Loucy (cell line): ENCODE data around the gene RAPGEF1.

Source experiments
- H2AFZ ChIP-seq: fragments of 200-600 bp; sonication (generic); 2 replicates; pipeline ENCODE4 v1.6.0; 2016; ENCODE audit warnings: antibody characterized with exemption, mild to moderate bottlenecking, low read length, moderate library complexity
- H3F3A ChIP-seq: fragments of 200-600 bp; 2 replicates; pipeline ENCODE4 v1.6.0; 2016; ENCODE audit warnings: antibody characterized with exemption, low read depth, mild to moderate bottlenecking
- H3K27me3 ChIP-seq: fragments of 200-600 bp; sonication (generic); 2 replicates; pipeline ENCODE4 v1.6.1; 2014; ENCODE audit warnings: low read length, mild to moderate bottlenecking; ENCODE audit not compliant: insufficient read depth, poor library complexity, severe bottlenecking
- H3K36me3 ChIP-seq: fragments of 200-600 bp; sonication (generic); 2 replicates; pipeline ENCODE4 v1.6.1; 2016; ENCODE audit warnings: low read length; ENCODE audit not compliant: insufficient read depth
- H3K4me1 ChIP-seq: fragments of 200-600 bp; sonication (generic); 2 replicates; pipeline ENCODE4 v1.5.1; 2014; ENCODE audit warnings: low read length, mild to moderate bottlenecking; ENCODE audit not compliant: insufficient read depth, poor library complexity, severe bottlenecking
- H3K4me2 ChIP-seq: fragments of 200-600 bp; sonication (generic); 2 replicates; pipeline ENCODE4 v1.6.0; 2014; ENCODE audit warnings: antibody characterized with exemption, low read length, low read depth, mild to moderate bottlenecking; ENCODE audit not compliant: poor library complexity, severe bottlenecking
- H3K4me3 ChIP-seq: fragments of 200-600 bp; sonication (generic); 2 replicates; pipeline ENCODE4 v1.5.1; 2014; ENCODE audit warnings: low read length, mild to moderate bottlenecking, mixed read lengths; ENCODE audit not compliant: poor library complexity, severe bottlenecking
- H3K79me2 ChIP-seq: fragments of 200-600 bp; sonication (generic); 2 replicates; pipeline ENCODE4 v1.6.1; 2014; ENCODE audit warnings: low read length; ENCODE audit not compliant: insufficient read depth
- H3K9ac ChIP-seq: fragments of 200-600 bp; sonication (generic); 2 replicates; pipeline ENCODE4 v1.6.0; 2014; ENCODE audit warnings: mild to moderate bottlenecking, low read depth, low read length, moderate library complexity; ENCODE audit not compliant: poor library complexity, severe bottlenecking
- H3K9me2 ChIP-seq: fragments of 200-600 bp; sonication (generic); replicated peaks from 2 replicates; pipeline ENCODE4 v1.6.1; 2016; ENCODE audit warnings: low read depth, low read length, mixed read lengths
- H3K9me3 ChIP-seq: fragments of 200-600 bp; sonication (generic); 2 replicates; pipeline ENCODE4 v1.6.1; 2014; ENCODE audit warnings: mild to moderate bottlenecking, antibody characterized with exemption, low read length, low read depth; ENCODE audit not compliant: insufficient read depth
- H4K20me1 ChIP-seq: fragments of 200-600 bp; sonication (generic); 2 replicates; pipeline ENCODE4 v1.6.0; 2014; ENCODE audit warnings: antibody characterized with exemption, low read length, mild to moderate bottlenecking; ENCODE audit not compliant: insufficient read depth, poor library complexity, severe bottlenecking
- CTCF ChIP-seq: fragments of 200-600 bp; sonication (generic); conservative IDR thresholded peaks from 2 replicates; pipeline ENCODE4 v1.5.1; 2014; ENCODE audit warnings: mild to moderate bottlenecking, antibody characterized with exemption, low read length
- EZH2phosphoT487 ChIP-seq: fragments of 200-600 bp; IDR thresholded peaks from 2 replicates; pipeline ENCODE4 v1.6.1; 2018; ENCODE audit warnings: antibody characterized with exemption, mild to moderate bottlenecking, moderate library complexity, borderline replicate concordance

RAPGEF1 gene

GRCh38 chr9:131670247-131671132 is 69.4 kb downstream of the RAPGEF1 start:
- no peak overlapping the region for H3K4me3 ChIP-seq
- H3F3A ChIP-seq, result 0 out of 2 replicates have a peak, but pooled peaks cover 3% of the 10 kb centered on the region
- H3K79me2 ChIP-seq, result peaks cover 88% of the 10 kb centered on the region
- no peaks in the 10 kb centered on the region for H3K36me3 ChIP-seq
- H3K9me2 ChIP-seq, result no peaks in the 10 kb centered on the region
- H3K27me3 ChIP-seq, result no peaks in the 10 kb centered on the region
- H2AFZ ChIP-seq, result no peak overlapping the region
- peak overlapping the region; percentile 63 for H3K9ac ChIP-seq
- H3K9me3 ChIP-seq, result no peaks in the 10 kb centered on the region
- peaks cover 40% of the 10 kb centered on the region for H3K4me1 ChIP-seq
- H4K20me1 ChIP-seq, result peaks cover 4% of the 10 kb centered on the region
- no peak overlapping the region for H3K4me2 ChIP-seq
- TF ChIP-seq CTCF (no peak), EZH2phosphoT487 (no peak)

GRCh38 chr9:131669269-131670157 is 70.4 kb downstream of the RAPGEF1 start:
- TF ChIP-seq EZH2phosphoT487 (no peak), CTCF (no peak; the same call in 1 of the 2 replicates)
- Histone ChIP-seq H3K4me3 (peak overlapping the region; percentile 28), H3K79me2 (peaks cover 85% of the 10 kb centered on the region), H3K4me2 (peak overlapping the region; percentile 55), H3K9me2 (no peaks in the 10 kb centered on the region), H4K20me1 (no peaks in the 10 kb centered on the region), H3K27me3 (no peaks in the 10 kb centered on the region), H3K36me3 (no peaks in the 10 kb centered on the region), H3K9me3 (no peaks in the 10 kb centered on the region), H3K9ac (peak overlapping the region; percentile 63), H3F3A (0 out of 2 replicates have a peak, but pooled peaks cover 3% of the 10 kb centered on the region), H3K4me1 (peaks cover 40% of the 10 kb centered on the region), H2AFZ (no peak overlapping the region)

- peaks cover 81% of the 10 kb centered on the region for H3K79me2 ChIP-seq
- H4K20me1 ChIP-seq, result no peaks in the 10 kb centered on the region
- no peak for TF ChIP-seq EZH2phosphoT487
- no peak; the same call in 1 of the 2 replicates for TF ChIP-seq CTCF
- peaks cover 40% of the 10 kb centered on the region for H3K4me1 ChIP-seq
- H3K36me3 ChIP-seq, result no peaks in the 10 kb centered on the region
- H3K9me3 ChIP-seq, result no peaks in the 10 kb centered on the region
- no peaks in the 10 kb centered on the region for H3K9me2 ChIP-seq
- H3F3A ChIP-seq, result 0 out of 2 replicates have a peak, but pooled peaks cover 3% of the 10 kb centered on the region
- peak overlapping the region; percentile 63 for H3K9ac ChIP-seq
- H2AFZ ChIP-seq, result no peak overlapping the region
- peak overlapping the region; percentile 55 for H3K4me2 ChIP-seq
- peak overlapping the region; percentile 28 for H3K4me3 ChIP-seq
- H3K27me3 ChIP-seq, result no peaks in the 10 kb centered on the region
Observed at GRCh38 chr9:131668439-131669268, 71.2 kb downstream of the RAPGEF1 start.
